HAP-1 (cell line): ENCODE measurements around the gene NECTIN1.

Experiments used
- DNase-seq, 2 experiments: peaks; one replicate each; pipeline ENCODE4 v3.0.0-alpha.2; 2016 to 2020; ENCODE audit warnings: low spot score in 2 of 2
- H3K27me3 ChIP-seq: fragments of 250-450 bp; sonication (Bioruptor Pico); 2 replicates; pipeline ENCODE4 v1.5.1; 2020; ENCODE audit warnings: low read depth, mild to moderate bottlenecking, moderate library complexity
- H3K36me3 ChIP-seq: fragments of 250-450 bp; sonication (Bioruptor Pico); replicated peaks from 2 replicates; pipeline ENCODE4 v1.5.1; 2020; ENCODE audit warnings: mild to moderate bottlenecking
- H3K4me1 ChIP-seq: fragments of 250-450 bp; sonication (Bioruptor Pico); 2 replicates; pipeline ENCODE4 v1.5.1; 2020; ENCODE audit warnings: mild to moderate bottlenecking
- H3K4me3 ChIP-seq: fragments of 250-450 bp; sonication (Bioruptor Pico); 2 replicates; pipeline ENCODE4 v1.5.1; 2020; ENCODE audit warnings: mild to moderate bottlenecking, moderate library complexity
- H3K9me3 ChIP-seq: fragments of 250-450 bp; sonication (Bioruptor Pico); 2 replicates; pipeline ENCODE4 v1.5.1; 2020; ENCODE audit warnings: mild to moderate bottlenecking, moderate library complexity
- in situ Hi-C: fragments of 300-500 bp; cut with MboI; formaldehyde crosslinking; loops from 3 replicates; pipeline ENCODE4 v1.14.3; 2020; ENCODE audit warnings: low sequenced_read_pairs, inconsistent platforms, mixed read lengths

The NECTIN1 gene

GRCh38 chr11:119728651-119729580 lies at the start of gene NECTIN1:
NECTIN1 (minus strand) TSS chr11:119729200; CDS start chr11:119728553, 647 bp downstream.
- Histone ChIP-seq H3K4me1 (peaks cover 15% of the 10 kb centered on the region), H3K9me3 (no peaks in the 10 kb centered on the region), H3K27me3 (no peaks in the 10 kb centered on the region), H3K36me3 (no peaks in the 10 kb centered on the region), H3K4me3 (peak within 1 kb of the TSS; percentile 71)
- peak; percentile 79 to 94 for DNase-seq
- in situ Hi-C loops: loop anchor here (25.0 kb wide), 1 partner anchor 242 kb away; no protein-coding TSS in a partner anchor

- no peaks in the 10 kb centered on the region for H3K36me3 ChIP-seq
- in situ Hi-C loops: no loop called here
Observed at GRCh38 chr11:119778391-119779194, 49.6 kb upstream of the NECTIN1 start.

GRCh38 chr11:119777940-119778339 lies 48.9 kb upstream of the NECTIN1 start:
- H3K36me3 ChIP-seq: no peaks in the 10 kb centered on the region
- H3K4me1 ChIP-seq: no peaks in the 10 kb centered on the region
- peaks cover 4% of the 10 kb centered on the region; the same call in 1 of the 2 replicates for H3K27me3 ChIP-seq
- H3K9me3 ChIP-seq: no peaks in the 10 kb centered on the region
- no peak overlapping the region for H3K4me3 ChIP-seq
- DNase-seq: no peak
- in situ Hi-C loops: no loop called here

More at GRCh38 chr11:119778391-119779194, 49.6 kb upstream of the NECTIN1 start:
- DNase-seq: no peak
- Histone ChIP-seq H3K27me3 (peaks cover 4% of the 10 kb centered on the region; the same call in 1 of the 2 replicates), H3K4me1 (no peaks in the 10 kb centered on the region), H3K4me3 (no peak overlapping the region), H3K9me3 (no peaks in the 10 kb centered on the region)

- Histone ChIP-seq H3K4me3 (no peak overlapping the region), H3K4me1 (no peaks in the 10 kb centered on the region), H3K27me3 (peaks cover 4% of the 10 kb centered on the region; the same call in 1 of the 2 replicates), H3K36me3 (no peaks in the 10 kb centered on the region), H3K9me3 (no peaks in the 10 kb centered on the region)
- in situ Hi-C loops: no loop called here
- no peak for DNase-seq
Observed at GRCh38 chr11:119776651-119777050, 47.7 kb upstream of the NECTIN1 start.

GRCh38 chr11:119776031-119776636 lies 47.1 kb upstream of the NECTIN1 start:
- no peaks in the 10 kb centered on the region for H3K9me3 ChIP-seq
- in situ Hi-C loops: no loop called here
- no peaks in the 10 kb centered on the region for H3K4me1 ChIP-seq
- no peak for DNase-seq
- H3K4me3 ChIP-seq: no peak overlapping the region
- H3K36me3 ChIP-seq: no peaks in the 10 kb centered on the region
- peaks cover 4% of the 10 kb centered on the region; the same call in 1 of the 2 replicates for H3K27me3 ChIP-seq

- Histone ChIP-seq H3K4me1 (no peaks in the 10 kb centered on the region), H3K4me3 (no peak overlapping the region), H3K27me3 (peaks cover 4% of the 10 kb centered on the region; the same call in 1 of the 2 replicates), H3K9me3 (no peaks in the 10 kb centered on the region), H3K36me3 (no peaks in the 10 kb centered on the region)
- in situ Hi-C loops: no loop called here
- peak in 1 of 2 experiments; percentile 66 for DNase-seq
Observed at GRCh38 chr11:119774172-119774763, 45.3 kb upstream of the NECTIN1 start.

GRCh38 chr11:119772641-119773415 lies 43.8 kb upstream of the NECTIN1 start:
- H3K27me3 ChIP-seq: peaks cover 4% of the 10 kb centered on the region; the same call in 1 of the 2 replicates
- no peaks in the 10 kb centered on the region for H3K4me1 ChIP-seq
- H3K4me3 ChIP-seq: no peak overlapping the region
- H3K36me3 ChIP-seq: no peaks in the 10 kb centered on the region
- no peak for DNase-seq
- H3K9me3 ChIP-seq: no peaks in the 10 kb centered on the region
- in situ Hi-C loops: no loop called here

GRCh38 chr11:119772076-119772475 lies 43.1 kb upstream of the NECTIN1 start:
- H3K27me3 ChIP-seq: peaks cover 4% of the 10 kb centered on the region; the same call in 1 of the 2 replicates
- H3K9me3 ChIP-seq: peaks cover 5% of the 10 kb centered on the region; the same call in 1 of the 2 replicates
- H3K4me1 ChIP-seq: no peaks in the 10 kb centered on the region
- no peak overlapping the region for H3K4me3 ChIP-seq
- H3K36me3 ChIP-seq: no peaks in the 10 kb centered on the region
- in situ Hi-C loops: no loop called here
- DNase-seq: no peak

GRCh38 chr11:119771172-119771770 lies 42.3 kb upstream of the NECTIN1 start:
- in situ Hi-C loops: no loop called here
- Histone ChIP-seq H3K4me3 (no peak overlapping the region), H3K27me3 (peaks cover 4% of the 10 kb centered on the region; the same call in 1 of the 2 replicates), H3K9me3 (peaks cover 6% of the 10 kb centered on the region; the same call in 1 of the 2 replicates), H3K4me1 (no peaks in the 10 kb centered on the region), H3K36me3 (no peaks in the 10 kb centered on the region)
- DNase-seq: no peak

- Histone ChIP-seq H3K4me3 (no peak overlapping the region), H3K9me3 (peaks cover 6% of the 10 kb centered on the region; the same call in 1 of the 2 replicates), H3K27me3 (peaks cover 1% of the 10 kb centered on the region; the same call in 1 of the 2 replicates), H3K36me3 (no peaks in the 10 kb centered on the region), H3K4me1 (no peaks in the 10 kb centered on the region)
- in situ Hi-C loops: no loop called here
- no peak for DNase-seq
Observed at GRCh38 chr11:119765628-119766027, 36.6 kb upstream of the NECTIN1 start.

GRCh38 chr11:119764108-119764868 lies 35.3 kb upstream of the NECTIN1 start:
- no peak for DNase-seq
- Histone ChIP-seq H3K36me3 (no peaks in the 10 kb centered on the region), H3K4me3 (no peak overlapping the region), H3K27me3 (peaks cover 4% of the 10 kb centered on the region; the same call in 1 of the 2 replicates), H3K4me1 (no peaks in the 10 kb centered on the region), H3K9me3 (peaks cover 6% of the 10 kb centered on the region; the same call in 1 of the 2 replicates)
- in situ Hi-C loops: no loop called here
